Measurements from ENCODE around the gene CFDP1. TPM values are rescaled to one million over a fixed set of nuclear protein-coding genes. Genes with fewer than 3 reads are reported as not detected.
"Not testable (repeated sequence)": the region's sequence is repeated elsewhere in the genome, so short reads cannot be mapped to it uniquely, and the experiment has no call there.

CFDP1 gene
- total RNA-seq, 1 experiment from 2014 or later = 54.0 TPM

DNA sequence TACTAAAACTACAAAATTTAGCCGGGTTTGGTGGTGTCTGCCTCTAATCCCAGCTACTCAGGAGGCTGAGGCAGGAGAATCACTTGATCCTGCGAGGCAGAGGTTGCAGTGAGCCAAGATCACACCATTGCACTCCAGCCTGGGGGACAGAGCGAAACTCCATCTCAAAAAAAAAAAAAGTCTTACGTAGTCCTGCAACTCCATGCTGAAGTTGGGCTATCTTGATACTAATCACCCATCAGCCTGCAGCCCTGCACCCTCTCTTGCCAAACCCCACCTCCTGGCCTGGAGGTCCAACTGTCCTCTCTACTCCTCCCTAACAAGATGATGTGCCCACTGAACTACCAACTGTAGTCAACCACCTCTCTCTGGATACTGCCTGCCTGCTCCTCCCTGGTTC is 26.4 kb upstream of the CFDP1 start:
- no peak for DNase-seq (ENCODE audit: low spot score)

GRCh38 chr16:75458439-75458838 is 25.1 kb upstream of the CFDP1 start:
- DNase-seq (ENCODE audit: low spot score) = no peak

GRCh38 chr16:75458029-75458428 is 24.7 kb upstream of the CFDP1 start:
- no peak for DNase-seq (ENCODE audit: low spot score)

- DNase-seq (ENCODE audit: low spot score) = no peak
These were observed 24.2 kb upstream of the CFDP1 start for GRCh38 chr16:75457485-75458021.

- DNase-seq (ENCODE audit: low spot score) = no peak
These were observed 23.7 kb upstream of the CFDP1 start for GRCh38 chr16:75456971-75457370.

DNA sequence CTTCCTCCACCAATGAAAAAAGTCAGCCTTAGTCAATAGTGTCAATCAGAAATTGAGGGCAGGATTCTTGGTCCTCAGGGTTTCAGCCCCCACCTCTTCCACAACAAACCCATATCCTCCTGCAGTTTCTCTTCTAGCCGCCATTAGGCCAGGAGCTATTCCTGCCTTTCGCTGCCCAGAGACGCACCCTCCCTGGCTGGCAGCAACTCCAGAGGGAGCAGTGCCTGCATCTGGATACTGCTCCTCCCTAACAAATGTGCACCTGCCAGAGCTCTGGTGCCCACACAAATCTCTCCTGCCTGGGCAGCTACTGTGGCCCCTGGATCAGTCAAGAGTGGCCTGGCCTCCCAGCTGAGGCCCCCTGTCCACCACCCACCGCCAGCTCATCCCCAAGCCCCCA is 23.2 kb upstream of the CFDP1 start:
- not testable (repeated sequence) for DNase-seq (ENCODE audit: low spot score)

DNA sequence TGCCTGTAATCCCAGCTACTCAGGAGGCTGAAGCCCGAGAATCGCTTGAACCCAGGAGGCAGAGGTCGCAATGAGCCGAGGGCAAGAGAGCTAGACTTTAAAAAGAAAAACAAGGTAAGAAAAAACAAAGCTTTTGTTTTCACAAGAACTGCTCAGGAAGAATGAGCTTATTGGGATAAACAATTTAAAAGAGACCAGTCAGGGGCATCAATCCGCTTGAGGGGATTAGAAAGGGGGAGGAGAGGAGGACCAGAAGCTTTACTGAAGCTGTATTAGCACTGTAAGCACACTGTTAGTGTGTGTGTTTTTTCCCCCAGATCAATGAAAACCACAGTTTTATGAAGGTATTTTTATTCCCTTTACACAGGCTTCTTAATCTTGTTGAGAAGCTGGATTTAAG is 22.4 kb upstream of the CFDP1 start:
- no peak for DNase-seq (ENCODE audit: low spot score)

GRCh38 chr16:75452464-75453190 is 19.3 kb upstream of the CFDP1 start:
- no peak for DNase-seq (ENCODE audit: low spot score)

DNA sequence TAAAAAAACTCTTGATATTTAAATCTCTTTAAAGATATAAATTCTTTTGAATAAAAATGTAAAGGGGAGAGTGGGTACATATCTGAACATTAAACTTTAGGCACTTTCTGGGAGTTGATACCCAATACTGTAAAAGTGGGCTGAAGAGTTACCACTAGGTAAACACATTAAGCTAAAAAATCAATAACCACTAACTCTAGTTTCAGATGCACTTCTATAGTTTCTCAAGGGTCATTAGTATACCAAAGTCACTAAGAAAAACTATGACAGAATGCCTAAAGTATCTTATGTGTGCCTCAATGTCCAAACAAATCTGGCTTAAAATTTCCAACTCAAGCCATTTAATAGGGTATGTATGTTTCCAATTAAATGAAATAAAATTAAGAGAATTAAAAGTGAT is 13.1 kb upstream of the CFDP1 start:
- no peak for DNase-seq (ENCODE audit: low spot score)

DNA sequence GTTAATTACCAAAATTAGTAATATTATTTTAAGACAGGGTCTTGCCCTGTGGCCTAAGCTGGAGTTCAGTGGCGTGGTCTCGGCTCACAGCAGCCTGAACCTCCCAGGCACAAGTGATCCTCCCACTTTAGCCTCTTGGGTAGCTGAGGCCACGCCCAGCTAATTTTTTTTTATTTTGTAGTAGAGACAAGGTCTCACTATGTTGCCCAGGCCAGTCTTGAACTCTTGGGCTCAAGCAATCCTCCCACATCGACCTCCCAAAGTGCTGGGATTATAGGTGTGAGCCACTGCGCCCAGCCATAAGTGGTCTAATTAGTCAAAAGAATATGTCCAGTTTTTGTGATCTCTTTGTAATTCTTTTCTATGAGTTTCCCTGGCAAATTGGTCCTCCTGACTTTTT is 12.0 kb upstream of the CFDP1 start:
- DNase-seq (ENCODE audit: low spot score) = no peak

DNA sequence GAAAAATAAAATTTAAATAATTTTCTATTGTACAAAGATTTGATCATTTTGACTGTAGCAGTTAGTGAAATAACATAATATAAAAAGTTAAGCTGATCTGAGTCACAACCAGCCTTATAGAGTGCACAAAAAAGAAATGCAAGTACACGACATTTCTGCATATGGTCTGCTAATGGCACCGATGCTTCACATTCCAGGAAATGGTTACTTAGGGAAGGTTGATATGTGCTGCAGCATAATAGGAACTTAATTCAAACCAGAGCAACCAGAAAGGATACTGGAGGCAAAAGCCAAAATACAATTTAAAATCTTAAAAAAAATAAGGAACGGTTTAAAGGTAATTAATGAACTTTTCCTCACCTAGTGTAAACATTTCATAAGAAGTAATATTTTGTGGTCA is 10.0 kb upstream of the CFDP1 start:
- no peak for DNase-seq (ENCODE audit: low spot score)

- peak; percentile 78 for DNase-seq (ENCODE audit: low spot score)
These were observed 570 bp upstream of the CFDP1 start for GRCh38 chr16:75433732-75434413.

GRCh38 chr16:75429621-75430403 is 3.5 kb downstream of the CFDP1 start:
- DNase-seq (ENCODE audit: low spot score) = no peak

DNA sequence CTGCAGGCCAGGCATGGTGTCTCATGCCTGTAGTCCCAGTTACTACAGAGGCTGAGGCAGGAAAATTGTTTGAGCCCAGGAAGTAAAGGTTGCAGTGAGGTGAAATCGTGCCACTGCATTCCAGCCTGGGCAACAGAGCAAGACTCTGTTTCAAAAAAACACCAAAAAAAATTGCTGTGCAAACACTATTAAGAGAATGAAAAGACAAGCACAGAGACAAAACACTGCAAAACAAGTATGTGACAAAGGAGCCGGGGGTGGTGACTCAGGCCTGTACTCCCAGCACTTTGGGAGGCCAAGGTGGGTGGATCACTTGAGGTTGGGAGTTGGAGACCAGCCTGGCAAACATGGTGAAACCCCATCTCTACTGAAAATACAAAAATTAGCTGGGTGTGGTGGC is 6.8 kb downstream of the CFDP1 start:
- DNase-seq (ENCODE audit: low spot score) = not testable (repeated sequence)

DNA sequence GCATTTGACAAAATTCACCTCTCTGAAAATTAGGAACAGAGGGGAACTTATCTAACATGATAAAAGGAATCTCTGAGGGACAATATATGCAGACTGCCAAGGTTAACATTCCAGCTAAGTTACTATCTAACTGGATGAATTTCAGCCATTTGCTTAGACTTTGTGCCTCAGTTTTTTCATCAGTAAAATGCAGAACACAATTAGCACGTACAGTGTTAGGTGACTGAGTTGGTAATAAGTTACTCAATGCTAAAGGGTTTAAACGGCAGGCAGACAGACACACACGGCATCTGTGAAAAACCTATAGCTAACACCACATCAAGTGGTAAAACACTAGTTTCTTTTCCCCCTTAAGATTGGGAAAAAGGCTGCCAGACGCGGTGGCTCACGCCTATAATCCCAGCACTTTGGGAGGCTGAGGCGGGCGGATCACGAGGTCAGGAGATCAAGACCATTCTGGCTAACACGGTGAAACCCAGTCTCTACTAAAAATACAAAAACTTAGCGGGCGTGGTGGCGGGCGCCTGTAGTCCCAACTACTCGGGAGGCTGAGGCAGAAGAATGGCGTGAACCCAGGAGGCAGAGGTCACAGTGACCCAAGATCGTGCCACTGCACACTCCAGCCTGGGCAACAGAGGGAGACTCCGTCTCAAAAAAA is 9.1 kb downstream of the CFDP1 start:
- not testable (repeated sequence) for DNase-seq (ENCODE audit: low spot score)

- no peak for DNase-seq (ENCODE audit: low spot score)
These were observed 9.6 kb downstream of the CFDP1 start for GRCh38 chr16:75423723-75424104.

DNA sequence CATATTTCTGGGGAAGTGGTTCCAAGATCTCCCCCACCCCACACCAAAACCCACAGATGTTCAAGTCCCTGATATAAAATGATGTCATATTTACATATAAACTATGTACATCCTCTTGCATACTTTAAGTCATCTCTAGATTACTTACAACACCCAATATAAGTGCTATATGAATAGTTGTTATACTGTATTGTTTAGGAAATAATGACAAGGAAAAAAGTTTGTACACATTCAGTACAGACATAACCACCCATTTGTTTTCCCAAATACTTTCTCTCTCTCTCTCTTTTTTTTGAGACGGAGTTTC is 11.5 kb downstream of the CFDP1 start:
- no peak for DNase-seq (ENCODE audit: low spot score)

DNA sequence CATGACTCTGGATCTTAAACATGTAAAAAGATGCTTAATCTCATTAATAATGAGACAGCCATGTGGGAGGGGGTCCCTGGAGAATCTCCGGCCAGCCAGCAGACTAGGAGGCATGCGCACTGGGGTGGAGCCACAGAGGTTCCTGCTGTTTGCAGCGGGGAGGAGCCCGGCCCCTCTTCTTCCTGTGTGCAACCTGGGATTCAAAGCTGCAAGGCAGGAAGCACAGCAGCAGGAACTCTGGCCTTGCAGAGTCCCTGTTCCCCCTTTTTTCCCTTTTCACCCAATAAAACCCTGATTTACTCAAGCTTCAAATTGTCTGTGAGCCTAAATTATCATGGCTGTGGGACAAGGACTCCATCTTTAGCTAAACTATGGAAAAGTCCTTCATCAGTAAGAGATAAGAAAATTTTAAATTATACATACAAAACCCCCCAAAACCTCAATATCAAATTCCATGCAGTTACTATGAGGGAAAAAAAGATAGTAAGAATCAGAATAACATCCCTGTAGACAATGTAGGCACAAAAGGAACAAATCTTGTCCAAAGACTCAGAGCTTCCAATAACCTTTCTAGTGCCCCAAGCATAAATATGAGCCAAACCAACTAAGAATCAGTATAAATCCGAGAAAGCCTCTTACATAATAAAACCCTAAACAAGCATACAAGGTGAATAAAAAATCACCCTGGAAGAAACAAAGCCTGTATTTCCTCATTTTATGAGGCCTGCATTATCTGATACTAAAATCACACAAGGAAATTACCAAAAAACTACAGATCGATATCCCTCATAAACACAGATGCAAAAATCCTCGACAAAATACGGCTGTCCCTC is 12.1 kb downstream of the CFDP1 start:
- peak; percentile 71 for DNase-seq (ENCODE audit: low spot score)

DNA sequence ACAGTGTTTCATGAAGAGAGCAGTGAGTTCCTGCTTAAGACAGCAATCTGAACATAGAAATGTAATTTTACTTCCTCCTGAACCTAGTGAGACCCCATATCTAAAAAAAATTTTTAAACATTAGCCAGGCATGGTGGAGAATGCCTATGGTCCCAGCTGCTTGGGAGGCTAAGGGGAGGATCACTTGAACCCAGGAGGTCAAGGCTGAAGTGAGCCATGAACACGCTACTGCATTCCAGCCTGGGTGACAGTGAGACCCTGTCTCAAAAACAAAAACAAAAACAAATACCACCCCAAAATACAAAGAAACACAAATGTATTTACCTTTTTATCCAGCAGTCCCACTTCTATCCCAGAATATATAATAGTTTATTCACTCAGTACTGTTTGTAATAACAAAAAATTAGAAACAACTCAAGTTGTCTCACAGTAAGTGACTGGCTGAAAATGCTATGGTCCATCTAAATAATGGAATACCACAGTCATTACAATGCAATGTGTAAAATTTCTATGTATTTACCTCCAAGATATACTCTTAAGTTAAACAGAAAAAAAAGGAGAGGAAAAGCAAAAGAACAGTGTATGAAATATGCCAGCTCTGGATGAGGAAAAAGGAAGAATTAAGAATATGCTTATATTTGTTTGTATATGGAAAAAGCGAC is 16.3 kb downstream of the CFDP1 start:
- no peak for DNase-seq (ENCODE audit: low spot score)

GRCh38 chr16:75415169-75415905 is 18.0 kb downstream of the CFDP1 start:
- no peak for DNase-seq (ENCODE audit: low spot score)
